ENCODE results near the gene PPP2R5C.
A peak's percentile ranks its signal among the peaks of the same experiment; 100 is the strongest.
"Not testable (repeated sequence)": the region's sequence is repeated elsewhere in the genome, so short reads cannot be mapped to it uniquely, and the experiment has no call there.

The PPP2R5C gene

DNA sequence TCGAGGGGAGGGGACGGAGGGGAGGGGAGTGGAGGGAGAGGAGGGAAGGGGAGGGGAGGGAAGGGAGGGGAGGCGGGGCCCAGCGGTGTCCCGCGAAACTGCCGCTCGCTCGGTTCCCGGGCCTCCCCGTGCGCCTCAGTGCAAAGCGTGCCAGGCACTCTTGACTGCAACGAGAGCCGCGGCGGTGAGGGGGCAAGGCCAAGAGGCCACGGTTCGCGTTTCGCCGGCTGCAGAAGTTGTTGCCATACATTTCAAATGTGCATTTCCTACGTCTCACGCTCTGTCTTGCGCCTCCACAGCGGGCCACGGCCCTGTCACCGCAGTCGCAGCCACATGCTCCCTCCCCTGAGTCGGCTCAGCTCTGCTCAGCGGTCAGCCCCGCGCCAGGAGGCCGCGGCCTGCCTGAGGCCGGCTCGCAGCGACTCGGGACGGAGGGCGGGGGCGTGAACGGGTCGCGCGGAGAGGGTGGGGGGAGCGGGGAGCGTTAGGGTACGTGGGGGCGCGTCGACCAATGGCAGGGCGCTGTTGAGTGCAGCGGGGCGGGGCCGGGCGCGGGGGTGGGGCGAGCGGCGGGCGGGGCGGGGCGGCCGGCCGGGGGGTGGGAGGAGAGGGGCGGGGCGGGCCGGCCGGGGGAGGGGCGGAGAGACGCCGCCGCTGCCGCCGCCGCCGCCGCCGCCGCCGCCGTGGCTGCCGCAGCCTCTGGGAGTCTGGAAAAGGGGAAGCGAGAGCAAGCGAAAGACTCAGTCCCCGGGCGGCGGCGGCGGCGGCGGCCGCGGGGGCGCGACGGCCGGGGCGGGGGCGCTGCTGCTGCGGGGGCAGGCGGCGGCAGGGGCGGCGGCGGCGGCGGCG lies at the start of gene PPP2R5C:
Gene PPP2R5C (plus strand): TSS at position 678 of the 849 bp plus-strand sequence. CDS start 185 bp downstream, outside the sequence.
- peak; percentile 64 for DNase-seq (ENCODE audit: low read depth)

DNA sequence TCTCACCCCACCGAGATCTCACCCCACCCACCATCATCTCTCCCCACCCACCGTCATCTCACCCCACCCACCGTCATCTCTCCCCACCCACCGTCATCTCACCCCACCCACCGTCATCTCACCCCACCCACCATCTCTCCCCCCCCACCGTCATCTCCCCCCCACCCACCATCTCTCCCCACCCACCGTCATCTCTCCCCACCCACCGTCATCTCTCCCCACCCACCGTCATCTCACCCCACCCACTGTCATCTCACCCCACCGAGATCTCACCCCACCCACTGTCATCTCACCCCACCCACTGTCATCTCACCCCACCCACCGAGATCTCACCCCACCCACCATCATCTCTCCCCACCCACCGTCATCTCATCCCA lies 49.7 kb upstream of the PPP2R5C start:
- not testable (repeated sequence) for DNase-seq (ENCODE audit: low read depth)

DNA sequence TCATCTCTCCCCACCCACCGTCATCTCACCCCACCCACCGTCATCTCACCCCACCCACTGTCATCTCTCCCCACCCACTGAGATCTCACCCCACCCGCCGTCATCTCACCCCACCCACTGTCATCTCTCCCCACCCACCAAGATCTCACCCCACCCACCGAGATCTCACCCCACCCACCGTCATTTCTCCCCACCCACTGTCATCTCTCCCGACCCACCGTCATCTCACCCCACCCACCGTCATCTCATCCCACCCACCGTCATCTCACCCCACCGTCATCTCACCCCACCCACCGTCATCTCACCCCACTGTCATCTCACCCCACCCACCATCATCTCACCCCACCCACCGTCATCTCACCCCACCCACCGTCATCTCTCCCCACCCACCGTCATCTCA lies 49.2 kb upstream of the PPP2R5C start:
- DNase-seq (ENCODE audit: low read depth) = not testable (repeated sequence)

DNA sequence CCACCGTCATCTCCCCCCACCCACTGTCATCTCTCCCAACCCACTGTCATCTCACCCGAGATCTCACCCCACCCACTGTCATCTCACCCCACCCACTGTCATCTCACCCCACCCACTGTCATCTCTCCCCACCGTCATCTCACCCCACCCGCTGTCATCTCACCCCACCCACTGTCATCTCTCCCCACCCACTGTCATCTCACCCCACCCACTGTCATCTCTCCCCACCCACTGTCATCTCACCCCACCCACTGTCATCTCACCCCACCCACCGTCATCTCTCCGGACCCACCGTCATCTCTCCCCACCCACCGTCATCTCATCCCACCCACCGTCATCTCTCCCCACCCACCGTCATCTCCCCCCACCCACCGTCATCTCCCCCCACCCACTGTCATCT lies 48.4 kb upstream of the PPP2R5C start:
- not testable (repeated sequence) for DNase-seq (ENCODE audit: low read depth)

DNA sequence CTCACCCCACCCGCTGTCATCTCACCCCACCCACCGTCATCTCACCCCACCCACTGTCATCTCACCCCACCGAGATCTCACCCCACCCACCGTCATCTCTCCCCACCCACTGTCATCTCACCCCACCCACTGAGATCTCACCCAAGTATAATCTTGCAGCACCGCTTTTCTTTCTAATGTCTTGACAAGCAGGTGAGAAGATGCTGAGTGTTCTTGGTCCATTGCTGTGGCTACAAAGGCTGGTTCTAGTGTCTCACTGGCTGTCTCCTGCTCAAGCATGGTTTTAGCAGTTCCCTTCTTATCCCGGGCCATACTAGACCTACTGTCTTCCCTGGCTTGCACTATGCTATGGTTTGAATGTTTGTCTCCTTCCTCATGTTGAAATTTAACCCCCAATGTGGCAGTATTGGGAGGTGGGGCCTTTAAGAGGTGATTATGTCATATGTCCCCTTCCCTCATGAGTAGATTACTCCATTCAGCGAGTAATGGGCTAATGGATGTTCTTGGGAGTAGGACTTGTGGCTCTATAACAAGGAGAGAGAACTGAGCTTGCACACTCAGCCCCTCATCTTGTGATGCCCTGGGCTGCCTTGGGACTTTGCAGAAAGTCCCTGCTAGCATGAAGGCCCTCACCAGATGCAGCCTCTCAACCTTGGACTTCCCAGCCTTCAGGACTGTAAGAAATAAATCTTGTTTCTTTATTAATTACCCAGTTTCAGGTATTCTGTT lies 47.7 kb upstream of the PPP2R5C start:
- no peak for DNase-seq (ENCODE audit: low read depth)

DNA sequence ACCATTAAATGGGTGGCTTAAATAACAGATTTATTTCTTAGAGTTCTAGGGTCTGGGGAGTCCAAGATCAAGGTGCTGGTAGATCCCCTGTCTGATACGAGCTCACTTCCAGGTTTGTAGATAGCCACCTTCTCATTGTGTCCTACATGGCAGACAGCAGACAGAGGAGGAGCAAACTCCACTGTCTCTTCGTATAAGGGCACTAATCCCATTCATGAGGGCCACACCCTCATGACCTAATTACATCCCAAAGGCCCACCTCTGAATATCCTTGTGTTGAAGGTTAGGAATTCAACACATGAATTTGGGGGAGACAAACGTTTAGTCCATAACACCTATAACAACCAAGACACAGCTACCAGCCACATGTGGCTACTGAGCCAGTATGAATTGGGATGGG lies 47.1 kb upstream of the PPP2R5C start:
- no peak for DNase-seq (ENCODE audit: low read depth)

DNA sequence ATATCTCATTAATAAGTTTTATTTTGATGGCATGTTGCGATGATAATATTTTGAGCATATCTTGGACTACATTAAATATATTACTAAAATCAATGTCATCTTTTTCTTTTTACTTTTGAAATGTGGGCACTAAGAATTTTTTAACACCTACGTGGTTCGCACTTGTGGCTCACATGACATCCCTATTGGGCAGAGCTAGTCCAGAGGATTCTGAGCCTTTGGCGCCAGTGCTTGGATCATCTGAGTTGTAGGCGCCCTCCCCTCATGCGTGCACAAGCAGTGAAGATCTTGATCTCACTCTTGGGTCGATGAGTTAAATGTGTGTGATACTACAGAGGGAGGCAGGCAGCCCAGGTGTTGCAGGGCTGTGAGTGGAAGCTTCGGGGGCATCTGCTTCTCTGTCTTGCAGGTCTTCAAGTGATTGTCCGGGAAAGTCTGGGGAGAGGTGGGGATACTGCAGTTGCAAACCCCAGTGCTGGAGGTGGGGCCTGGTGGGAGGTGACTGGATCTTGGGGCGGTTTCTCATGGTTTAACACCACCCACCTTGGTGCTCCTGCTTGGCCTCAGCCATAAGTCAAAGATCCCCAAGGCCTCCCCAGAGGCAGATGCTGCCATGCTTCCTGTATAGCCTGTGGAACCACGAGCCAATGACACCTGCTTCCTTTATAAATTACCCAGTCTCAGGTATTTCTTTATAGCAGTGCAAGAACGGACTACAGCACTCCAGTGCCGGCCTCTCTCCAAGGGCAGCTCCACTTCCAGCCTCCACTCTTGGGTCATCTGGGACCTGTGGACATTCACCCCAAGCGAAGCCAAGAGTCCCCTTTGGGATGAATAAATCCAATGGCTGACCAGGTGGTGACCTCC lies 46.1 kb upstream of the PPP2R5C start:
- no peak for DNase-seq (ENCODE audit: low read depth)

DNA sequence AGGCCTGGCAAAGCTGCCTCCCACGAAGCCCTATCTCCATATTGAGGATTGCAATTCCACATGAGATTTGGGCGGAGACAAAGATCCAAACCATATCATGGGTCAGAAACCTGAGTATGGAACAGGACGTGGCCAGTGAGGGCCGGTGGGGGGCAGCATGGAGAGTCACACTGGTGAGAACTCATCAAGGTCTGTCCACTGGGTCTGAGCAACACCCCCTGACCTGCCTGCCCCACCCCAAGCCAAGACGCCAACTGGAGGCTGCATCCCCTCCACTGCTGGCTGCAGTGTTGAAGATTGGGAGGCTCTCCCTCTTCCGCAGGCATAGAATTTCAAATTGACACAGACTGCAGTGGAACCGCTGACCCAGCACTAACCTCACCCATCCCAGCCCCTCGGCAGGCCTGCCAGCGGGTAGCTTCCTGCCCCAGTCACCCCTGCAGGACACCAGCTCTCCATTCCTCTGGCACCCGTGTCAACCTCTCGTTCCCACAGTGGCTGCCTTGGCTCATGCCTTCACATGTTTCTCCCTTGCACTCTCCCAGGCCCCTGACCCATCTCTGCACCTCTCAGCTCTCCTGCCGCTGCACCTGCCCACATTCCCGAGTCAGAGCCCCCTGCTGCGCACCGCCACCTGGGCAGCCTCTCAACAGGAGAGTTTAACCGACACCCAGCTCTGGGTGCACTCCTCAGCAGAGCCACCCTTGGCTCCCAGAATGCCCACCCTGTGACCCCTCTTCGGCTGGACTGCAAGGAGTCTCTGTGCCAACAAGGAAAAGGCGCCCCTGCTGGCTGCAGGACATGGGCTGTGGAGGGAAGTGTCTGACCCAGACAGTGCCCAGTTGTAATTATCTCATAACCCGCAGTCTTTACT lies 45.2 kb upstream of the PPP2R5C start:
- no peak for DNase-seq (ENCODE audit: low read depth)

DNA sequence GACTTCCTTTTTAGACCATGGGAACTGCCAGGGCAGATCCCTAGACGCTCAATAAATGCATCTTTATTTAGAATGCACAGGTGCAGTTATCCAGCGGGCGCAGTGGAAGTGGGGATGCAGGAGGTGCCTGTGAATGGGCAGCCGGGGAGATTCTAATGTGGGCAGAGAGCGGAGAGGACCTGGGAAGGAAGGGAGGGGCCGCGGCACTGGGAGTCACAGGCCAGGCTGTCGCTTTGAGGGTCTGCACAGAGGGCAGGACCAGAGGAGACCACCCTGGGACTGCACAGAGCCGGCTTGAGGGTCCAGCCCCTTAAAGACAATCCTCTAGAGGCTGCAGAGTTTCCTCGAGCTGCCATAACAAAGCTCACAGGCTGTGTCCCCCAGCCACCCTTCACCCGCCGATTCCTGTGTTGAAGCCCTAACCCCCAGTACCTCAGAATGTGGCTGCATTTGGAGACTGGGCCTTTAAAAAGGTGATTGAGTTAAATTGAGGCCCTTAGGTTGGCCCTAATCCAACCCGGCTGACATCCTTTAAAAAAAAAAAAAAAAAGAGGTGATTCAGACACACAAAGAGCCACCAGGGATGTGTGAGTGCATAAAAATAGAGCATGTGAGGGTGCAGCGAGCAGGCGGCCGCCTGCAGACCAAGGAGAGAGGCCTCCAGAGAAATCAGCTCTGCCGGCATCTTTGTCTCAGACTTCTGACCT lies 44.4 kb upstream of the PPP2R5C start:
- no peak for DNase-seq (ENCODE audit: low read depth)

DNA sequence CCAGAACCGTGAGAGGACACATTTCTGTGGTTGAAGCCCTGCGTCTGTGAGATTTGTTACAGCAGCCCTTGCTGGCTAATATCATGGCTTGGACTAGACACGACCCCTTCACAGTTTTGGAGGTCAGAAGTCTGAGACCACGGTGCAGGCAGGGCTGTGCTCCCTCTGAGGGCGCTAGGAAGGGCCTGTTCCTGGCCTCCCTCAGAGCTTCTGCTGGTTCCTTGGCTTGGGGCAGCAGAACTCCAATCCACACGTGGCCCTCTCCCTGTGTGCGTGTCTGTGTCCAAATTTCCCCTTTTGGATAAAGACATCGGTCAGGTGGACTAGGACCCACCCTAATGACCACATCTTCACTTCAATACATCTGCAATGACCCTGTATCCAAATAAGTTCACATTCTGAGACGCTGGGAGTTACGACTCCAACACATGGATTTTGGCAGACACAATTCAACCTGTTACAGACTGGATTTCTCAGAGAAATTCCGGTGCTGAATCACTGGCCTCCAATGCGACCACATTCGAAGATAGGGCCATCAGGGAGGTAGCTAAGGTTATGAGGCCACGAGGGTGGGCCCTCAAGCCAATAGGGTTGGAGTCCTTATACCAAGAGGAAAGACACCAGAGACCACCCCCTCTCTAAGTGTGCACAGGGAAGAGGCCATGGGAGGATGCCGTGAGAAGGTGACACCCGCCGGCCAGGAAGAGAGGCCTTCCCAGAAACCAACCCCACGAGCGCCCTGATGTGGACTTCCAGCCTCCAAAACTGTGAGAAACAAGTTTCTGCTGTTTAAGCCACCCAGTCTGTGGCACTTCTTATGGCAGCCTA lies 43.6 kb upstream of the PPP2R5C start:
- no peak for DNase-seq (ENCODE audit: low read depth)

DNA sequence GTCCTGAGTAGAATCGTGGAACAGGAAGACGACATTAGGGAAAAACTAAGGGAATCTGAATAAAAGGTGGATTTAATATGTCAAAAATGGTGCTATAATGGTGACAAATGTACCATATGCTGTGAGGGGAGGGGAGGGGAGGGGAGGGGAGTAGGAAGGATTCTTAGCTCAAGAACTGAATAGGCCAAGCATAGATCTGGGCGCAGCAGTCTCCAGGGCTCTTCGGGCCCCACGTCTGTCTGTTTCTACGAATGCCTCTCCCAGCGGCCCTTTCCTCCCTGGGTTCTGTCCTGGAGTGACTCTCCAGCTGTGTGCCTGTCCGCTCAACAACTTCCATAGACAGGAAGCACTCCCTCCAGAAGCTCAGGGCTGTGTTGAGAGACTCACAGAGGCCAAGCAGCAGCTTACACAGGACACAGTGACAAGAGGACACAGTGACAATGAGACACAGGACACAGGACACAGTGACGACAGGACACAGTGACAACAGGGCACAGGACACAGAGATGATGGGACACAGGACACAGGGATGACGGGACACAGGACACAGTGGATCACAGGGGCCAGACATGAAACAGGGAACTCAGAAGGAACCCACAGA lies 42.4 kb upstream of the PPP2R5C start:
- no peak for DNase-seq (ENCODE audit: low read depth)

DNA sequence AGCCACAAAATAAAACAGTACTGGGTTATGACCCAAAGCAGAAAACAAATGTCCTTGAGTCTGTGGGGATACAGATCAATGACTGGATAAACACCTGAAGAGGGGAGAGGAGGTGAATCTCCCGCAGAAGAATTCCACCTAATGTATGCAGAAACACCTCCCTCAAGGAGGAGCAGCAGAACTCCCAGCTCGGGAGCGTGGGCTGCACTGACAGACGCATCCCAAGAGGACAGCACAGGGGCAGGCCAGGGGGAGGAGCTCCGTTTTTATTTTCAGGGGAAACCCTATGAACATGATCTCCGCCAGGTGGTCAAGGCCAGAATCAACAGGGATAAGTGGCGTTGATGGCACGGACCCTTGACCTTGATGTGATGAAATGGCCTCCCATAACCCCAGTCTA lies 41.8 kb upstream of the PPP2R5C start:
- DNase-seq (ENCODE audit: low read depth) = no peak

DNA sequence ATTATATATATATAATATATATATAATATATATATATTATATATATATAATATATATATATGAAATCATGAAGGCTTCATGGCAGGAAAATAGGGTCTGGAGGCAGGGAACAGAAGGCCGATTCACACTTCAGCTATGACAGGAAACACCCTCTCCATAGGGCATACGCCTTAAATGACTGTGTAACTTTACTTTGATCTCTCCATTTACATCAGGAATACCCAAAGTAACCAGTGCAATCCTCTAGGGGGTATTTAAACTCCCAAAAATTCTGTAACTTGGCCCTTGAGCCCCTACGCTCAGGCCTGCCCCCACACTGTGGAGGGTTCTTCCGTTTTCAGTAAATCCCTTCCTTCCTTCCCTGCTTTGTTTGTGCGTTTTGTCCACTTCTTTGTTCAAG lies 40.4 kb upstream of the PPP2R5C start:
- no peak for DNase-seq (ENCODE audit: low read depth)

DNA sequence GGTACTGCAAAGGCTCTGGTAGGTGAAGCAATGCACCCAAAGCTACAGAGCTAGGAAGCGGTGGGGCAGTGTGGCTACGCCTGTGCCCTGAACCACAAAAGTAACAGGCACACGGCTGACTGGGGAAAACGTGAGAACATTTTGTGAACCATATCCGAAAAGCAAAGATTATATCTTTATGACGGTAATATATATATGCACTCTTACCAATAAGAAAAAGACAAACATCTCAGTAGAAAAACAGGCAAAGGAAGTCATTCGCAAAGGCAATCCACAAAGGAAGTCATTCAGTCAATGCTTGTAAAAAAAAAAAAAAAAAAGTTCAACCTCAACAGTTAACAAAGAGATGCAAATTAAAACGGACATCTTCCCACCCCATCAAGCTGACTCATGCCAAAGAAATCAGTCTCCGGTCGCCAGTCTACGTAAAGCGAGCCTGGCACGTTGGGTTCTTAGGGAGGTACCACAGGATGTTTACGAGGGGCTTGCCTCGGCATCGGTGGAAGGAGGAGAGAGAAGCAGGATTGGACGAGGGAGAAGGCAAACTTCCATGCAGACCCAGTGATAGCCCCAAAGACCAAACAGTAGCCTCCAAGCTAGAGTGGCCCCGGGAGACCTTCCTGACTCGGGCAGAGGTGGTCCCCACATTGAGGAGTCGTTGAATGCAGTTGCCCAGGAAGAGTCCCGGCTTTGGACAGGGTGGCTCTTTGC lies 39.4 kb upstream of the PPP2R5C start:
- peak; percentile 34 for DNase-seq (ENCODE audit: low read depth)

DNA sequence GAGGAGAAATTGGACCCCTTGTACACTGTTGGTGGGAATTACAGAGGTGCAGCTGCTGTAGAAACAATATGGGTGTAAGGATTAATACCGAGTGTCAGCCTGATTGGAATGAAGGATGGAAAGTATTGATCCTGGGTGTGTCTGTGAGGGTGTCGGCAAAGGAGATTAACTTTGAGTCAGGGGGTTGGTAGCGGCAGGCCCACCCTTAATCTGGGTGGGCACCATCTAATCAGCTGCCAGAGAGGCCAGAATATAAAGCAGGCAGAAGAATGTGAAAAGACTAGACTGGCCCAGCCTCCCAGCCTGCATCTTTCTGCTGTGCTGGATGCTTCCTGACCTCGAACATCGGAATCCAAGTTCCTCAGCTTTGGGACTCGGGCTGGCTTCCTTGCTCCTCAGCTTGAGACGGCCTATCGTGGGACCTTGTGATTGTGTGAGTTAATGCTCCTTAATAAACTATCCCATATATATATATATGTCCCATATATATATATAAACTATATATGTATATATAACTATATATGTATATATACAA lies 38.4 kb upstream of the PPP2R5C start:
- no peak for DNase-seq (ENCODE audit: low read depth)

DNA sequence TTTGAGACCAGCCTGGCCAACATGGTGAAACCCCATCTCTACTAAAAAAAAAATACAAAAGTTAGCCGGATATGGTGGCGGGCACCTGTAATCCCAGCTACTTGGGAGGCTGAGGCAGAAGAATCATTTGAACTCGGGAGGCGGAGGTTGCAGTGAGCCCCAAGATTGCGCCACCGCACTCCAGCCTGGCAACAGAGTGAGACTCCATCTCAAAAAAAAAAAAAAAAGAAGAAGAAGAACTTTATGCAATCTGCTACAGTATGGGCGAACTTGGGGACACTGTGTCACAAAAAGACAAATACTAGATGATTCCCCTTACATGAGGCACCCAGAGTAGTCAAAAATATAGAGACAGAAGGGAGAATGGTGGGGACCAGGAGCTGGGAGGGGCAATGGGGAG lies 35.9 kb upstream of the PPP2R5C start:
- DNase-seq (ENCODE audit: low read depth) = not testable (repeated sequence)

DNA sequence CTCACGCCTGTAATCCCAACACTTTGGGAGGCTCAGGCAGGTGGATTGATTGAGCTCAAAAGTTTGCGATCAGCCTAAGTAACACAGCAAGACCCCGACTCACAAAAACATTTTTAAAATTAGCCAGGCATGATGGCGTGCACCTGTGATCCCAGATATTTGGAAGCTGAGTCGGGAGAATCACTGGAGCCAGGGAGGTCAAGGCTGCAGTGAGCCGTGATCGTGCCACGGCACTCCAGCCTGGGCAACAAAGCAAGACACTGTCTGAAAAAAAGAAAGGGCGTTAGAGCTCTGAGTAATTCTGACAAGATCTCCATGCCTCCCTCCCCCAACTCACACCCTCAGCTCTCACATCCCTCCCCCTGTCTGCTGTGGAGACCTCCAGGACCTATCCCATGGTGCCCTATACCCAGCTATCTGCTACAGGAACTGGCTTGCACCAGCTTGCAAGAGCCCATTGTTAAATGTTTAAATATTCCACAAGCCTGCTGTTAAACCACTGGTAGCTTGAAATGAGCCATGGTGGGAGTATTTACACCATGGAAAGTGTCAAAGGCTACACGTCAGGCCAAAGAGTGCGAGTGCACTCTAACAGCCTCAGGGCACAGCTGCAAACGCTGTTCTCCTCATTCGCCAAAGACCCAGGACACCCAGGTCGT lies 35.1 kb upstream of the PPP2R5C start:
- no peak for DNase-seq (ENCODE audit: low read depth)

DNA sequence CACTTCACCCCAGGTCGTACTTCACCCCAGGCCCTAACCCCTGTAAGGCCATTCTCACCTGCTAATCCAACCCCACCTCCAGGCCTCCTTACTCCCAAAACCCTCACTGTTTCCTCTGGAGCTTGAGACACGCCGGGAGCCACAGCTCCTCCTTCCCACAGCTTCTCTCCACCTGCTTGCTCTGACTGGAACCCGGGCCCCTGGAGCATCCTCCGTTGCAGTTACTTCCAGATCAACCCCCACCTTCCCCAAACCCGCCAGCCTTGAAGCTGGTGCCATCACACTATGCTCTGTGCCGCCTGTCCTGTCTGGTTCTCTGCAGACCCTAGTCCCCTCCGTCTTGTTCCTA lies 34.6 kb upstream of the PPP2R5C start:
- DNase-seq (ENCODE audit: low read depth) = no peak

Measured in GM04504 (cell line).